Natural killer cell (primary cell): ENCODE data around the gene R3HDM4. TPM values are rescaled to one million over a fixed set of nuclear protein-coding genes. Genes with fewer than 3 reads are reported as not detected.

Source experiments
- ATAC-seq, 3 donors: fragments of 150-1000 bp in 2 of 3; fragments of 200-7000 bp in 1 of 3; cut with Tn5 transposase; 1 replicate in 1 of 3; 2 replicates in 2 of 3; pipeline ENCODE4 v1.10.0; 2021; ENCODE audit warnings: mild to moderate bottlenecking in 2 of 3, moderate library complexity in 2 of 3
- DNase-seq, 2 donors: peaks; one replicate each; pipeline versions ENCODE4 v3.0.0 to v3.0.0-alpha.2; 2013 to 2021; ENCODE audit warnings: mixed read lengths in 1 of 2
- H3K27ac ChIP-seq: one replicate; pipeline ENCODE4 v1.5.1; 2013; ENCODE audit warnings: mild to moderate bottlenecking, low read length
- H3K27me3 ChIP-seq: one replicate; pipeline ENCODE4 v1.6.1; 2013; ENCODE audit warnings: low read length; ENCODE audit not compliant: control insufficient read depth, insufficient read depth
- H3K36me3 ChIP-seq: one replicate; pipeline ENCODE4 v1.6.1; 2013; ENCODE audit warnings: low read length; ENCODE audit not compliant: control insufficient read depth, insufficient read depth
- H3K4me1 ChIP-seq: one replicate; pipeline ENCODE4 v1.6.1; 2013; ENCODE audit warnings: low read length; ENCODE audit not compliant: control insufficient read depth, insufficient read depth
- H3K4me3 ChIP-seq: one replicate; pipeline ENCODE4 v1.5.1; 2013; ENCODE audit warnings: low read length
- H3K9me3 ChIP-seq: one replicate; pipeline ENCODE4 v1.6.1; 2013; ENCODE audit warnings: low read length; ENCODE audit not compliant: control insufficient read depth, insufficient read depth
- H3K27ac Mint-ChIP-seq, 2 donors: one replicate each; pipeline ENCODE4 v1.8.0; 2022; ENCODE audit warnings: mild to moderate bottlenecking in 2 of 2, mixed read lengths in 2 of 2, moderate library complexity in 1 of 2
- H3K27me3 Mint-ChIP-seq, 2 donors: one replicate each; pipeline ENCODE4 v1.8.0; 2022; ENCODE audit warnings: low read depth in 2 of 2, mixed read lengths in 2 of 2
- H3K36me3 Mint-ChIP-seq: one replicate; pipeline ENCODE4 v1.8.0; 2022; ENCODE audit warnings: mixed read lengths
- H3K4me1 Mint-ChIP-seq, 2 donors: one replicate each; pipeline ENCODE4 v1.8.0; 2022; ENCODE audit warnings: mixed read lengths in 2 of 2
- H3K4me3 Mint-ChIP-seq: one replicate; pipeline ENCODE4 v1.8.0; 2022; ENCODE audit warnings: mild to moderate bottlenecking, moderate library complexity, mixed read lengths
- H3K9me3 Mint-ChIP-seq, 2 donors: one replicate each; pipeline ENCODE4 v1.8.0; 2022; ENCODE audit warnings: mixed read lengths in 2 of 2
- CTCF ChIP-seq: fragments of 200-600 bp; IDR thresholded peaks from one replicate; pipeline ENCODE4 v1.8.0; 2022; ENCODE audit warnings: antibody characterized with exemption
- WGBS: methylation state at CpG from one replicate; pipeline ENCODE4 v1.1.7; 2013; ENCODE audit warnings: missing lambda C conversion rate; ENCODE audit not compliant: insufficient coverage; 5-methylcytosine and 5-hydroxymethylcytosine counted together
- intact Hi-C: fragments of 100-400 bp; cut with micrococcal nuclease; formaldehyde crosslinking; loops from one replicate; pipeline ENCODE4 v1.14.2; 2022
- total RNA-seq, 4 donors: library from RNA; stranded (reverse); fragments of 120-200 nt in 1 of 4; gene quantifications; one replicate each; pipeline versions ENCODE4 v1.2.3 to v1.2.4, GENCODE V29; 2013 to 2022

Gene R3HDM4
- total RNA-seq, 3 donors from 2014 or later (not counting 1 experiment from before 2014, with no cell fraction given), result 88.7 to 106 (median 97.8) TPM

- intact Hi-C loops, result no loop called here
- TF ChIP-seq CTCF, result no peak
- Histone ChIP-seq H3K27me3 (no peaks in the 10 kb centered on the region), H3K9me3 (no peaks in the 10 kb centered on the region), H3K4me1 (peaks cover 15% of the 10 kb centered on the region), H3K27ac (no peak overlapping the region), H3K36me3 (peaks cover 17% of the 10 kb centered on the region), H3K4me3 (no peak overlapping the region)
- Mint-ChIP-seq H3K4me3 (no peak overlapping the region), H3K27ac (no peak overlapping the region), H3K9me3 (no peaks in the 10 kb centered on the region), H3K4me1 (peaks cover 0 to 9% of the 10 kb centered on the region in 2 donors), H3K36me3 (no peaks in the 10 kb centered on the region), H3K27me3 (no peaks in the 10 kb centered on the region)
- WGBS, result 91% methylated on average over 29 of the region's 29 CpGs
- no peak for DNase-seq
- no peak for ATAC-seq
Measured at GRCh38 chr19:876780-877314, 36.2 kb downstream of the R3HDM4 start.

- intact Hi-C loops, result no loop called here
- Histone ChIP-seq H3K36me3 (peaks cover 10% of the 10 kb centered on the region), H3K27ac (no peak overlapping the region), H3K4me3 (no peak overlapping the region), H3K9me3 (no peaks in the 10 kb centered on the region), H3K4me1 (peaks cover 17% of the 10 kb centered on the region), H3K27me3 (no peaks in the 10 kb centered on the region)
- DNase-seq, result no peak
- peaks cover 0 to 9% of the 10 kb centered on the region in 2 donors for H3K4me1 Mint-ChIP-seq
- H3K4me3 Mint-ChIP-seq, result no peak overlapping the region
- ATAC-seq, result no peak
- H3K27me3 Mint-ChIP-seq, result no peaks in the 10 kb centered on the region
- H3K36me3 Mint-ChIP-seq, result no peaks in the 10 kb centered on the region
- no peaks in the 10 kb centered on the region for H3K9me3 Mint-ChIP-seq
- H3K27ac Mint-ChIP-seq, result no peak overlapping the region
- no peak for TF ChIP-seq CTCF
- 95% methylated on average over 18 of the region's 18 CpGs for WGBS
Measured at GRCh38 chr19:876089-876488, 36.9 kb downstream of the R3HDM4 start.

- intact Hi-C loops, result no loop called here
- ATAC-seq, result no peak
- peaks cover 17% of the 10 kb centered on the region for H3K4me1 ChIP-seq
- Mint-ChIP-seq H3K36me3 (no peaks in the 10 kb centered on the region), H3K27ac (no peak overlapping the region), H3K4me3 (no peak overlapping the region), H3K4me1 (peaks cover 0 to 9% of the 10 kb centered on the region in 2 donors), H3K9me3 (no peaks in the 10 kb centered on the region), H3K27me3 (no peaks in the 10 kb centered on the region)
- H3K4me3 ChIP-seq, result no peak overlapping the region
- WGBS, result 94% methylated on average over 26 of the region's 28 CpGs
- H3K27ac ChIP-seq, result no peak overlapping the region
- no peaks in the 10 kb centered on the region for H3K9me3 ChIP-seq
- no peak for TF ChIP-seq CTCF
- DNase-seq, result no peak
- H3K36me3 ChIP-seq, result peaks cover 7% of the 10 kb centered on the region
- no peaks in the 10 kb centered on the region for H3K27me3 ChIP-seq
Measured at GRCh38 chr19:875265-875879, 37.6 kb downstream of the R3HDM4 start.
